Measurements from ENCODE around the gene RER1.

RER1 gene, protein sequence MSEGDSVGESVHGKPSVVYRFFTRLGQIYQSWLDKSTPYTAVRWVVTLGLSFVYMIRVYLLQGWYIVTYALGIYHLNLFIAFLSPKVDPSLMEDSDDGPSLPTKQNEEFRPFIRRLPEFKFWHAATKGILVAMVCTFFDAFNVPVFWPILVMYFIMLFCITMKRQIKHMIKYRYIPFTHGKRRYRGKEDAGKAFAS

GRCh38 chr1:2391041-2391930, at the start of gene RER1, which contains the start of gene MORN1:
RER1 (plus strand) TSS chr1:2391841; CDS start chr1:2395791, 3,950 bp downstream.
MORN1 (minus strand) TSS chr1:2391554; CDS start chr1:2391533, 21 bp downstream.
- DNase-seq, result peak; percentile 100

DNA sequence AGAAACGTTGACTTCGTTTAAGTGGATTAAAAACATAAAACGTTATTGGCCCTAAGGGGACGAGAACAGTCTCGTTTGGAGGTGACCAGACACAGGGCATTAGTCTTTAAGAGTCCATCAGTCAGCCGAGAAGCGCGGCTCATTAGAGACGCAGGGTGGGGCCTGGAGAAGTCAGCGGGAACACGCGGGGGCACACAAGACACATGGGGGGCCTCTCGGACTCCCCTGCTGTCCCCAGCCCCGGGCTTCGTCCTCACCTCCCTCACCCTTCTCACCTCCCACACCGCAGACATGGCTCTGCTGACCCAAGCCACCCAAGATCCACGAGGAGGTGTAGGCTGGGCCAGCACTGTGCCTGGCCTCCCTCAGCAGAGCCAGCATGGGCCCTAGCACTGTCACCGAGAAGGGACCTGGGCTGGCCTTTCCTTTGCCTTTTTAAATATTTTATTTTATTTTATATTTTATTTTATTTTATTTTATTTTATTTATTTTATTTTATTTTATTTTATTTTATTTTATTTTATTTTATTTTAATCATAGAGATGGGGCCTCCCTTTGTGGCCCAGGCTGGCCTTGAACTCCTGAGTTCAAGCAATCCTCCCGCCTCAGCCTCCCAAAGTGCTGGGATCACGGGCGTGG, 49.1 kb upstream of the RER1 start:
- DNase-seq, result no peak

GRCh38 chr1:2343023-2343935, 48.4 kb upstream of the RER1 start:
- DNase-seq, result no peak

- no peak for DNase-seq
Observed at GRCh38 chr1:2344121-2344681, 47.4 kb upstream of the RER1 start.

- DNase-seq, result no peak
Observed at GRCh38 chr1:2344744-2345296, 46.8 kb upstream of the RER1 start.

DNA sequence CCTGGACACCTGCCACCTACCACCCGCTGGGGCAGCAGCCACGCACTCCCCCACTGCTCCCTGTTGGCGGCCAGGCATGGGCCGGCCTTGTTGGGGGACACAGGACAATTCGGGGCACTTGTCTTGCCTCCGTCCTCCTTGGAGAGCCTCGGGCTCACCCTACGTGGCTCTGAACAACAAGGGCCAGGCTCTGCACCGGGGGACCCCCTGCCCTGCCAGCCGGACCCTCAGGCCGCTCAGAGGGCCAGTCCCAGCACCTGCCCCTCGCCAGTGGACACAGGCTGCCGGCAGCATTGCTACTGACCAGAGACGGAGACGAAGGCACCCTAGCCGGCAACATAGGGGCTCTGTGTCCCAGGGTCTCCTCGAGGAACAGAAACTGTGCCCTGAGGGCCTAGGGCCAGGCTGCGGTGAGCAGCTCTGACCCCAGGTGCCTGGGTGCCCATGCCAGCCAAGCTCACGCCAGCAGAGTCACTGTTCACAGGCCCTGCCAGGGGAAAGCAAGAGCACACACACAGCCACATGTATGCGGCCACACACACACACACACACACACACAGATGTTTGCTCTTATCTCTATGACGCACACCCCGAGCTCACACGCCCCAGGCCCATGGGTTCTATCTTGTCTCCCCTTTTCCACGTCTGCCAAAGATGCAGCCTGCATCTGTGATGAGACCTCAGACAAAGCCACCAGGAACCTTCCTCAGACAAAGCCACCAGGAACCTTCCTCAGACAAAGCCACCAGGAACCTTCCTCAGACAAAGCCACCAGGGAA, 46.2 kb upstream of the RER1 start:
- peak; percentile 58 for DNase-seq

- DNase-seq, result no peak
Observed at GRCh38 chr1:2346691-2347408, 44.8 kb upstream of the RER1 start.

GRCh38 chr1:2347409-2347785, 44.2 kb upstream of the RER1 start:
- no peak for DNase-seq

DNA sequence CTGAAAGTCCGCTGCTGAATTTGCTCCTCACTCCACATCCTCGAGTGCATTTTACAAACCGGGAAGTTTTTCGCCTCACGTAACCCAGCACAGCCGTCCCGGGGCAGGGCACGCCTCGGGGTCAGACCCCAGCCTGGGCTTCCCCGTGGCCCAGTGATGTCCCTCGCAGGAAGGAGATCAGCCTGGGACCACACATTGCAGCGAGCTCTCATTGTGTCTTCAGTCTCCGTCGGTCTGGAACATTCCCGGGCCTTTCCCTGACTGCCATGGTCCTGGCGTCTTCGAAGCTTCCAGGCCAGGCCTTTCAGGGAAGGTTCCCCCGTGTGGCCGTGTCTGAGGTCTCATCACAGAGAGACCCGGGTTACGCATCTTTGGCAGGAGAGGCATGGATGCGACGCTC, 43.7 kb upstream of the RER1 start:
- DNase-seq, result no peak

GRCh38 chr1:2348346-2349325, 43.0 kb upstream of the RER1 start:
- no peak for DNase-seq

DNA sequence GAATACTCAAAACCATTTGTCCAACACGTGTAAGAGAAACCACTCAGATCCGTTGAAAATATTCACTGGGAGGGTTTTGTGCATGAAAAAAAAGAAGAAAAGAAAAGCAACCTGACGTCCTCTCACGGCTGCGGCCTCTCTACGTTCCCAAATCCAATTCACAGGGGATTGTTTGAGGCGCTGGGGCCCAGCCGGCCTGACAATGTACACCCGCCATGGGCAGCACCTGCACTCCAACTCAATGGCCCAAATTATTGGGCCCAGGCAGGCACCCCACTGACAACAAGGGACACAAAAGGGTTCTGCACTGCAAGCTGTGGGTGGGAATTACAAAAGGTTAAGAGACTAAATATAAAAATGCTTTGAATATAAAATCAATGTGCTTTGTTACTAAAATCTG, 41.8 kb upstream of the RER1 start:
- no peak for DNase-seq

- no peak for DNase-seq
Observed at GRCh38 chr1:2350501-2350900, 41.1 kb upstream of the RER1 start.

DNA sequence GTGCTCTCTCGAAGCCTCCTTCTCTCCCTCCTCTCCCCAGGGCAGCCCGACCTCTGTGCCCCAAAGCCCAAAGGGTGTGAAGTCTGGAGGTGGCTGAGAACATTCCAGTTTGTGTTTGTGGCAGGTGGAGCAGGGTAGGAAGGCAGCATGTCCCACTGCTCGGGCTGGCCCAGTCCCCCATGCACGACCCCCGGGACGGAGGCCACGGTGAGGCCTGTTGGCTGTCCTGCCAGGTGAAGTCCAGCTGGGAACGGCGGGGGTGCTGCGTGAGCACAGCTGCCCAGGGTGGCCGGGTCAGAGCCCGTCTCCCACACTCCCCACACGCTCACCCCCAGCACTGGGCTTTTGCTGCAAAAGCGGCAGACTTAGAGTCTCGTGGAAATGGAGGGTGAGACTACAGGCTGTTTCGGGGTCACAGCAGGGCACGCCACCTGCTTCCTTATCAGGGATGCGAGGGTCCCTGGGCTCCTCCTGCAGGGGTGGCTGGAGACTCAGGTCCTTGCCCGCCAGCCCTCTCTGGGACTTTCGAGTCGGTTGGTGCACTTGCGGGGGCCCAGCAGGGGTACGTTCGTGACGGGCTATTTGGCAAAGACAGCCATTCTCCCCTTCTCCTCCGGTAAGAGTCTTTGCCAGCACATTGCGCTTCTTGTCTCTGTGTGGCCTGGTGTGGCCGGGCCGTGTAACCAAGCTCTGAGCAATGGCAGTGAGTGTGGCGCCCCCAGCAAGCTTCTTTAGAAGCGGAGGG, 40.6 kb upstream of the RER1 start:
- no peak for DNase-seq

DNA sequence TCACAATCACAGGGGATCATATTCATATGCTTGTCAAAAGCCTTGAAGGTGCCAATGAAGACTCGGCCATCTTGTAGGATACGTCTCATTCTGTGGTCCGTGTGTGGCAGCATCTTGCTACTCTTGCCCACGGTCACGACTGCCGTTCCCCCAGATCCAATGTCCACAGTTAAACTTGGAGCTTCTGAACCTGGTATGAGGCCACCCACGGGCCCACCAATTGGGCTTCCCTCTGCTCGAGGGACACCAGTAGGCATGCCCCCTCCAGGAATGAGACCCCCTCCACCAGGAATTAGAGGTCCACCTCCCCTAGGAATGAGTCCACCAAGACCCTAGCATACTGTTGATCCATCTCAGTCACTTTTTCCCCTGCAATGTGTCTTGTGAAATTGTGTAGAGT, 39.9 kb upstream of the RER1 start:
- no peak for DNase-seq

GRCh38 chr1:2352341-2352896, 39.2 kb upstream of the RER1 start:
- no peak for DNase-seq

DNA sequence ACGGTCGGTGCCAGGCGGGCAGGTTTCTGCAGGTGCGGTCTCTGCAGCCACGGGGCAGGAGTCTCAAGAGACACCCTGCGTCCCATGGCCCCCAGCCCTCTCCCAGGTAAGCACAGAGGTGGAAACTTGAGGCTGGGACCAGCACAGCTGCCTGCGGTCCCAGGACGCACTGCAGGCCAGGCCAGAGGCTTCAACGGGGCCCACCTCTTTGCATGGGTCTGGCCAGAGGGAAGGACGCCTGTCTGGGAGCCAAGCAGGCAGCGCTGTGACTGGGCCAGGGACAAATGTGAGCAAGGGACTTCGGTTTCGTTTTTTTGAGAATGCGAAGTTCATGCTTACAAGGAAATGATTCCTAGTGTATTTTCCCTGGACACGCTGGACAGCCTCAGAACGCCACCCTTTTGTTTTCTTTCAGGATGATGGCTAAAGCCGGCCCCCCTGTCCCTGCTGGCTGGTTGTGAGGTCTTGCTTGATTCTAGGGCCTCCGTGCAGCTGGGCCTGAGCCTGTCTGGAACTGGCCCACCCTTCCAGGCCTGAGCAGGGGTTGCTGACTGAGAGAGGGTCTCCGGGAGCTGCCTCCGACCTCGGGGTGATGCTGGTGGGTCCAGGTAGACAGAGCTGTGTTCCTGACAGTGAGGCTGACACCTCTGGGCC, 38.6 kb upstream of the RER1 start:
- peak; percentile 35 for DNase-seq

GRCh38 chr1:2353551-2354438, 37.8 kb upstream of the RER1 start:
- no peak for DNase-seq

Measured in RPMI8226 (cell line).